Endometrial microvascular endothelial cells (primary cell): Measurements from ENCODE around the gene TMPRSS13. TPM values are rescaled to one million over a fixed set of nuclear protein-coding genes. Genes with fewer than 3 reads are reported as not detected.
"Not testable (repeated sequence)": the region's sequence is repeated elsewhere in the genome, so short reads cannot be mapped to it uniquely, and the experiment has no call there.

Experiments
- in situ Hi-C: cut with HindIII; loops from 2 replicates; pipeline ENCODE4 v1.10.0; 2017; ENCODE audit warnings: low sequenced_read_pairs, low pct_unique_long_range_greater_than_20kb; ENCODE audit errors: inconsistent ontology term
- total RNA-seq: library from RNA; depleted of rRNA; stranded (reverse); fragments of >200 nt; gene quantifications from one replicate; pipeline ENCODE4 v1.2.3, GENCODE V29; 2015; ENCODE audit errors: inconsistent ontology term

Gene TMPRSS13
- total RNA-seq: not detected

GRCh38 chr11:117929142-117929915, at the start of gene TMPRSS13:
TMPRSS13 (minus strand) TSS chr11:117929402; CDS start chr11:117929307, 95 bp downstream.
- in situ Hi-C loops: no loop called here

DNA sequence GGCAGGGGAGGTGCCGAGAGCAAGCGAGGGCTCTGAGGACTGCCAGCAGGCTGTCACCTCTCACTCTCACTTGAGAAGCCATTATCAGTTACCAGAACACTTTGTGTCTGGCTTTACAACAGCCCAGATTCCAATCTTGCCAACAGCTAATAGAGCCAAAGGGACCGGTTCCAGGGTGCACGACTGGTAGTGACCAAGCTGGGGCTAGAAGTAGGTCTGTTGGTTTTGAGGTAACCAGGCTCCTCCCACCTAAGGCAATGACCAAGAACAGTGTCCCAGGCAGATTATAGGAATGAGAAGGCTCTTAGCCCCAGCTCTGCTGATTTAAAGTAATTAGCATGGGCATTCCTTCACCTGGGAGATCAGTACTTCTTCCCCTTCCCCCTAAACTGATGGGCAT, 49.8 kb upstream of the TMPRSS13 start:
- in situ Hi-C loops: no loop called here

- in situ Hi-C loops: not testable (repeated sequence)
Measured at GRCh38 chr11:117978291-117978910, 49.2 kb upstream of the TMPRSS13 start.

- in situ Hi-C loops: not testable (repeated sequence)
Measured at GRCh38 chr11:117977612-117978264, 48.5 kb upstream of the TMPRSS13 start.

DNA sequence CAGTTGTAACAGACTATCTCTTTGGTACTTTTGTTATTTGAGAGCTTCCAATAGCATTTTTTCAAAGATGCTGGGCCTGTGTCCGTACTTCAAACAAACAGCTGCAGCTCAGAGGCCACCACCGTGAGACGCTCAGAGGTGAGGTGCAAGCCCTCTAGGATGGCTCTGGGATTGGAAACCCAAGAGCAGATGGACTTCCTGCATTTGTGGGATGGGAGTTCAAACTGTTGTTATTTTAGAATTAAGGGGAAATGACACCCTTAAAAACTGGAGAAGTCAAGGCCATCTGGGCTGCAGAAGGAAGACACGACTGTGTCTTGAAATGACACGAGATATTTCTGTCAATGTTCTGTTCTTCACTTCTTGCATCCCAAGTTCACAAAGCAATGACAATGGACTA, 47.8 kb upstream of the TMPRSS13 start:
- in situ Hi-C loops: no loop called here

GRCh38 chr11:117976445-117976844, 47.2 kb upstream of the TMPRSS13 start:
- in situ Hi-C loops: no loop called here

GRCh38 chr11:117973503-117973860, 44.3 kb upstream of the TMPRSS13 start:
- in situ Hi-C loops: no loop called here

GRCh38 chr11:117972629-117973502, 43.7 kb upstream of the TMPRSS13 start:
- in situ Hi-C loops: no loop called here

- in situ Hi-C loops: no loop called here
Measured at GRCh38 chr11:117972044-117972443, 42.8 kb upstream of the TMPRSS13 start.

GRCh38 chr11:117970400-117971024, 41.3 kb upstream of the TMPRSS13 start:
- in situ Hi-C loops: no loop called here

GRCh38 chr11:117969160-117969991, 40.2 kb upstream of the TMPRSS13 start:
- in situ Hi-C loops: no loop called here

GRCh38 chr11:117966908-117967307, 37.7 kb upstream of the TMPRSS13 start:
- in situ Hi-C loops: no loop called here

- in situ Hi-C loops: no loop called here
Measured at GRCh38 chr11:117962826-117963225, 33.6 kb upstream of the TMPRSS13 start.

DNA sequence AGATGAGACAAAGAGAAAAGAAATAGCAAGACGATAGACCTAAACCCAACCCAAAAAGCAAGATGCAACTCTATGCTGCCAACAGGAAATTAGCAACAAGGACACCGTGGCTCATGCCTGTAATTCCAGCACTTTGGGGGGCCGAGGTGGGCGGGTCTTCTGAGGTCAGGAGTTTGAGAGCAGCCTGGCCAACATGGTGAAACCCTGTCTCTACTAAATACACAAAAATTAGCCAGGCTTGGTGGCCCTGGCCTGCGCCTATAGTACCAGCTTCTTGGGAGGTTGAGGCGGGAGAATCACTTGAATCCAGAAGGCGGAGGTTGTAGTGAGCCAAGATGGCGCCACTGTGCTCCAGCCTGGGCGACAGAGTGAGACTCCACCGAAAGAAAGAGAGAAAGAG, 32.7 kb upstream of the TMPRSS13 start:
- in situ Hi-C loops: no loop called here

GRCh38 chr11:117960406-117960805, 31.2 kb upstream of the TMPRSS13 start:
- in situ Hi-C loops: no loop called here

DNA sequence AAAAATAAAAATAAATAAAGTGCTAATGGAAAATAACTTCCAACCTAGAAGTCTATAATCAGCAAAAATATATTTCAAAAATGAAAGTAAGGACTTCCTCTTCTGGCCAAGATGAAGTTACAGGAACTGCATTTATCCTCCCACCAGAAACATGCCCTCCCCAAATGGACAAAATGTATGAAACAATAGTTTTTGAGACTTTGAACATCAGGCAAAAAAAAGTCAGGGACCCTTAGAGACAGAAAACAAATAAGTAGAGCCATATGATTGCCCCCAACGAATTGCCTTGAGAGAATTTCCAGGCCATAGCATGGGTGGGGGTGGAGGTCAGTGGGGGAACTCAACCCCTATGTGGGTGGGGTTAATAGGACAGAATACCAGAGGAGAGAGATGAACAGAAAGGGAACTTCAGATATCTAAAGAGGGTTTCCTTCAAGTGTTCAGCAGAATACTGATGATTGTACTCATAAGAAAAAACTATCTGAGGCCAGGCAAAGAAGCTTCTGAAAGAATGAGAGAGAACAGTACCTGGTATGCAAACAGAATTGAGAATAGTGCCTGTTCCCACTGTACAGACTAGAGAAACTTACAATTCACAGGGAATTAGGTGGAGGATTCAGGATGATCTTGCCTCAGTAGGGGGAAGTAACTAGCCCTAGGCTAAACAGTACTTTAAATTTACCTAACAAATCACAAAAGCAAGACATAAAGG, 30.4 kb upstream of the TMPRSS13 start:
- in situ Hi-C loops: no loop called here

GRCh38 chr11:117958949-117959348, 29.7 kb upstream of the TMPRSS13 start:
- in situ Hi-C loops: no loop called here
